AG09319 (cell line): ENCODE measurements around the gene BCAS1.

Experiments
- DNase-seq: peaks from one replicate; pipeline ENCODE4 v3.0.0-alpha.2; 2010; ENCODE audit warnings: low read depth; ENCODE audit errors: extremely low read depth
- TF ChIP-seq, protein P1 (sequence below): IDR thresholded peaks from 2 replicates; pipeline ENCODE4 v1.5.1; 2011; ENCODE audit warnings: low read depth, mild to moderate bottlenecking, inconsistent platforms, low read length, moderate library complexity

BCAS1 gene

DNA sequence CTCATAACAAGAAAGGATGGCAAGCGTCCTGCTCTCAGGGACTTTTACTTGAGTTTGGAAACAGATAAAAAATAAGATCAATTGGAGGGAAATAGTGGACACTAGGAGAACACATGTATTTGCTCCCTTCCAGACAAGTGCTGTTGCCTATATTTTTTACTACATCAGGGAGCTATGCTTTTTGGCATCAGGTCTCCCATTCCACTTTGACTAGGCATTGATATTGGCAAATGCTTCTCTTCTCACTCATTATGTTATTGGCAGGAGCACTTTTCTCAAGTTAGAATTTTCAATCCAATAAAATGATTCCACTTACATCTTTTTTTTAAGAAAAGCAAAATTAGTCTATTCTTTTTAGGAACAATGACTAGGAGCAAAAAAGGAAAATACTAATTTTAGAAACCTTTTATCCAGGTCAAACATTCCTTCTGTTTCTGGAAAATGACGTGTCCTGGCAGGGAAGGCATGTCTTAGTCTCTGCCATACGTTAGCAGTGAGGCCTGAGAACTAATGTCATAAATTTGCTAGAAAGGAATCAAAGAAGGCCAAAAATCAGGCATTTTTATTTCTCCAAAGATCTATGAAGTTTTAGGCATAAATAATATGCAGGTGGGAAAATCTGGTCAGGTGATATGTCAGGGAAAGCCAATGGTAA, 21.4 kb downstream of the BCAS1 start:
- TF ChIP-seq, protein P1, sequence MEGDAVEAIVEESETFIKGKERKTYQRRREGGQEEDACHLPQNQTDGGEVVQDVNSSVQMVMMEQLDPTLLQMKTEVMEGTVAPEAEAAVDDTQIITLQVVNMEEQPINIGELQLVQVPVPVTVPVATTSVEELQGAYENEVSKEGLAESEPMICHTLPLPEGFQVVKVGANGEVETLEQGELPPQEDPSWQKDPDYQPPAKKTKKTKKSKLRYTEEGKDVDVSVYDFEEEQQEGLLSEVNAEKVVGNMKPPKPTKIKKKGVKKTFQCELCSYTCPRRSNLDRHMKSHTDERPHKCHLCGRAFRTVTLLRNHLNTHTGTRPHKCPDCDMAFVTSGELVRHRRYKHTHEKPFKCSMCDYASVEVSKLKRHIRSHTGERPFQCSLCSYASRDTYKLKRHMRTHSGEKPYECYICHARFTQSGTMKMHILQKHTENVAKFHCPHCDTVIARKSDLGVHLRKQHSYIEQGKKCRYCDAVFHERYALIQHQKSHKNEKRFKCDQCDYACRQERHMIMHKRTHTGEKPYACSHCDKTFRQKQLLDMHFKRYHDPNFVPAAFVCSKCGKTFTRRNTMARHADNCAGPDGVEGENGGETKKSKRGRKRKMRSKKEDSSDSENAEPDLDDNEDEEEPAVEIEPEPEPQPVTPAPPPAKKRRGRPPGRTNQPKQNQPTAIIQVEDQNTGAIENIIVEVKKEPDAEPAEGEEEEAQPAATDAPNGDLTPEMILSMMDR: no peak
- DNase-seq: no peak

DNA sequence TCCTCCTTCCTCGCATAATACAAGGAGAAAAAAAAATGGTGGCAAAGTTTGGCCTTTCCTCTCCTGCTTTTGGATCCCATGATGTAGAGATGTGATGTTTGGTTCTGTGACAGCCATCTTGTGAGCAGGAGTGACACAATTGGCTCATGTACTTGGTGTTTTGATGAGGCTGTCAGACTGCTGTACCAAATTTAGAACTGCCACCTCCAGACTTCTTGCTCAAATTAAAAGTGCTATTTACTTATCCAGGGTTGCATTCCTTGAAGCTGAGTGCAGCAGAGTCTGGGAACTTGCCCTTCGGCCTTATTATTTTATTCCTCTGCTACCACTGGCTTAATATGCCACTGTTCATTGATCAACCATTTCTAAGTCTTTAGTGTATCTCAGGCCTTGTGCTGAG, 21.9 kb downstream of the BCAS1 start:
- TF ChIP-seq, protein P1: no peak
- no peak for DNase-seq

DNA sequence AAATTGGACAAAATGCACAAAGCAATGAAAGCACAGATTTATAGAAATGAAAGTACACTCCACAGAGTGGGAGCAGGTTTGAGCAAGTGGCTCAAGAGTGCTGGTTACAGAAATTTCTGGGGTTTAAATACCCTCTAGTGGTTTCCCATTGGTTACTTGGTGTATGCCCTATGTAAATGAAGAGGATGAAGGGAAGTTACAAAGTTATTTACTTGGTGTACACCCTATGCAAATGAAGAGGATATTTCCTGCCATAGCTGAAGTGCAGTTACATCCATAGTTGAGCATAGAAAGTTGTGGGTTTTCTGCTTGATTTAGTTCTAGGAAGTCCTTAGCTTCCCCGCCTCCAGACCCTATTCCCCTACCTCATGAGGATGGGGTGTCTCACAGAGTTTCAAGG, 22.7 kb downstream of the BCAS1 start:
- DNase-seq: no peak
- TF ChIP-seq, protein P1: no peak

- TF ChIP-seq, protein P1: no peak
- DNase-seq: no peak
Measured at GRCh38 chr20:54047048-54047447, 23.3 kb downstream of the BCAS1 start.

DNA sequence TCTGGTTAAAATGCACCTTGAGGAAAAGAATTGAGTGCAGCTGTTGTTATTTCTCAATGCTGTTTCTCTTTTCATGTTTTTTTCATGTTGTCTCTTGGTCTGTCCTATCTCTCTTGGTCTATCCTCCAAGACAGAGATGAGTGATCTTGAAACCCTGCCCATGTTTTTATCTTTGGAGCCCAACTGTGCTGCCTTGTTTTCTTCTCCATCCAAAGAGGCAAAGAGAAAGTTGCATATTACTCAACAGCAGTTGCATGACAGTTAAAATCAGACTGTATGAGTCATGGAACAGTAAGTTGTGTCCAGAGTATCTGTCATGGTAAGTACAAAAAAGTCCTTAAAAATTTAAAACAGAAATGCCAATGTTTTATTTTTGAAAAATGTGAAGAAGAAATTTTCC, 26.2 kb downstream of the BCAS1 start:
- peak; percentile 44 for DNase-seq
- TF ChIP-seq, protein P1: no peak

DNA sequence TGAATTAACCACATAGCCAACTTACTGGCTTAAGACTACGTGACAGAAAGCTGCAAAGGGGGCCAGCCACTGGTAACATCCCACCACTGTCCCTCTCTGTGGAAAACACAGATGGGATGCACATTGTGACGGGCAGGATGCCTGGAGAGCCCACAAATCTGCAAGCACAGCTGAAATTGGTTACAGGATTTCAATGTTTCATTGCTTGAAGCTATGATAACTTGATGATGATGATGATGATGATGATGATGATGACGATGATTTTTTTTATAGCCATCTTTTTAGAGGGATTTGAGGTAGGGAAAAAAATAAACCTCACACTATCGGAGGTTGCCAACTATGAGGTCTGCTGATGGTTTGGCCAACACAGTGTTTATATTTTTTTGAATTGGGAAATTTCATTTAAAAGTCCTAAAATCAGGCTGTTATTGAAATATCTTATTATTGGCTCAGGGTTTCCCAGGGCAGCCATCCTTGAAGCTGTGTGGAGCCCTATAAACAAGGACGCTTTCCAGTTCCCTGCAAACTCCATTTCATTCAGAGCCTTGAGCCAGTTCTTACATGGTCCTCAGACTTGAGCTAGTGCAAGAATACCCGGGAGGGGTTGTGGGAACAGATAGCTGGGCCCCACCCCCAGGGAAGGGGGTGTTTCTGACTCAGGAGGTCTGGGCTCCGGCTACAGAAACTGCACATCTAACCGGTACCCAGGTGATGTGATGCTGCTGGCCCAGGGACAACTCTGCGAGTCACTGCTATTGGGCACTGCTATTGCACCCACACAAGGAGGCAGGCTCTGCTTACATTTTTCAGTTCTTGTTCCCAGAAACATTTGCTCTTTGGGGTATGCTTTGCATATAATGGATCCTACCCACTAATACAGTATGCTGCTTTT, 27.1 kb downstream of the BCAS1 start:
- TF ChIP-seq, protein P1: no peak
- peak; percentile 14 for DNase-seq

GRCh38 chr20:54042021-54042420, 28.4 kb downstream of the BCAS1 start:
- TF ChIP-seq, protein P1: no peak
- DNase-seq: no peak
